IMR-90 (cell line): ENCODE results near the gene CCDC97. TPM values are rescaled to one million over a fixed set of nuclear protein-coding genes. Genes with fewer than 3 reads are reported as not detected.
A peak's percentile ranks its signal among the peaks of the same experiment; 100 is the strongest.

Experiments used
- ATAC-seq: fragments of 200-7000 bp; cut with Tn5 transposase; 2 replicates; pipeline ENCODE4 v1.9.1; 2020; ENCODE audit warnings: low read depth, mild to moderate bottlenecking, moderate library complexity
- BruUV-seq: library from RNA; stranded (reverse); fragments of 400-500 nt; replicated peaks from 2 replicates; lab custom pipeline; 2021; lab: Mats Ljungman, UMichigan
- CTCF ChIA-PET: fragments of 300-600 bp; formaldehyde crosslinking; extraction: SDS; loops from one replicate; lab custom pipeline; 2021; ENCODE audit warnings: antibody characterized with exemption; lab: Yijun Ruan, JAX
- POLR2A ChIA-PET: fragments of 300-600 bp; sonication (Branson Sonifier 250); formaldehyde crosslinking; loops from one replicate; lab custom pipeline; 2022; ENCODE audit warnings: antibody characterized with exemption; ENCODE audit not compliant: unreplicated experiment; lab: Charles Lee
- DNase-seq: peaks from one replicate; pipeline ENCODE4 v3.0.0; 2013
- H2AFZ ChIP-seq: replicated peaks from 2 replicates; pipeline ENCODE3; 2013; ENCODE audit warnings: low read length, mild to moderate bottlenecking; ENCODE audit not compliant: poor library complexity
- H2AK5ac ChIP-seq: 2 replicates; pipeline ENCODE4 v1.6.1; 2013; ENCODE audit warnings: low read depth, low read length, inconsistent platforms
- H2AK9ac ChIP-seq: replicated peaks from 2 replicates; pipeline ENCODE3; 2013; ENCODE audit warnings: mild to moderate bottlenecking, low read depth, low read length, moderate library complexity; ENCODE audit not compliant: poor library complexity
- H2BK120ac ChIP-seq: 2 replicates; pipeline ENCODE4 v1.6.1; 2013; ENCODE audit warnings: low read depth, low read length, inconsistent platforms
- H2BK15ac ChIP-seq: 3 replicates; pipeline ENCODE4 v1.6.1; 2013; ENCODE audit warnings: low read depth, low read length, inconsistent platforms
- H2BK20ac ChIP-seq: 2 replicates; pipeline ENCODE4 v1.6.1; 2013; ENCODE audit warnings: low read depth, mild to moderate bottlenecking, inconsistent platforms, low read length, moderate library complexity
- H2BK5ac ChIP-seq: 2 replicates; pipeline ENCODE4 v1.6.1; 2013; ENCODE audit warnings: mild to moderate bottlenecking, low read depth, low read length, inconsistent platforms; ENCODE audit not compliant: poor library complexity, severe bottlenecking
- H3K14ac ChIP-seq: replicated peaks from 2 replicates; pipeline ENCODE4 v1.6.1; 2013; ENCODE audit warnings: low read depth, low read length, inconsistent platforms
- H3K18ac ChIP-seq: 2 replicates; pipeline ENCODE4 v1.6.1; 2013; ENCODE audit warnings: low read depth, low read length, control low read depth
- H3K23ac ChIP-seq: 2 replicates; pipeline ENCODE4 v1.6.1; 2013; ENCODE audit warnings: low read depth, low read length, inconsistent platforms
- H3K27ac ChIP-seq: 2 replicates; pipeline ENCODE4 v1.5.1; 2013; ENCODE audit warnings: mild to moderate bottlenecking, control low read depth, low read length; ENCODE audit not compliant: insufficient read depth
- H3K27me3 ChIP-seq: 2 replicates; pipeline ENCODE4 v1.6.1; 2013; ENCODE audit warnings: low read length; ENCODE audit not compliant: control insufficient read depth, insufficient read depth
- H3K36me3 ChIP-seq: 2 replicates; pipeline ENCODE4 v1.6.1; 2013; ENCODE audit warnings: low read length, mixed read lengths; ENCODE audit not compliant: control insufficient read depth, insufficient read depth
- H3K4ac ChIP-seq: 2 replicates; pipeline ENCODE4 v1.6.1; 2013; ENCODE audit warnings: low read depth, low read length, inconsistent platforms
- H3K4me1 ChIP-seq: 2 replicates; pipeline ENCODE4 v1.6.1; 2013; ENCODE audit warnings: low read length, mixed read lengths; ENCODE audit not compliant: control insufficient read depth, insufficient read depth
- H3K4me2 ChIP-seq: 2 replicates; pipeline ENCODE4 v1.6.1; 2013; ENCODE audit warnings: low read depth, mild to moderate bottlenecking, control low read depth, low read length, moderate library complexity
- H3K4me3 ChIP-seq: 2 replicates; pipeline ENCODE4 v1.5.1; 2013; ENCODE audit warnings: low read depth, mild to moderate bottlenecking, control low read depth, low read length, moderate library complexity; ENCODE audit not compliant: insufficient read depth
- H3K56ac ChIP-seq: 2 replicates; pipeline ENCODE4 v1.6.1; 2013; ENCODE audit warnings: low read length, inconsistent platforms; ENCODE audit not compliant: insufficient read depth; ENCODE audit errors: extremely low read depth
- H3K79me1 ChIP-seq, 2 experiments: 2 replicates each; pipeline ENCODE4 v1.6.1; 2013; ENCODE audit warnings: low read length in 2 of 2, inconsistent platforms in 1 of 2, low read depth in 1 of 2
- H3K9ac ChIP-seq: 2 replicates; pipeline ENCODE4 v1.6.1; 2013; ENCODE audit warnings: low read depth, low read length, control low read depth
- H3K9me1 ChIP-seq: 2 replicates; pipeline ENCODE4 v1.6.1; 2013; ENCODE audit warnings: low read length, inconsistent platforms; ENCODE audit not compliant: insufficient read depth
- H3K9me3 ChIP-seq: 2 replicates; pipeline ENCODE4 v1.6.1; 2013; ENCODE audit warnings: low read length; ENCODE audit not compliant: control insufficient read depth, insufficient read depth
- H4K20me1 ChIP-seq: 2 replicates; pipeline ENCODE4 v1.6.1; 2013; ENCODE audit warnings: low read length, inconsistent platforms; ENCODE audit not compliant: insufficient read depth
- H4K5ac ChIP-seq: 2 replicates; pipeline ENCODE4 v1.6.1; 2013; ENCODE audit warnings: mild to moderate bottlenecking, low read depth, low read length, control low read depth
- H4K8ac ChIP-seq, 2 experiments: 2 replicates each; pipeline ENCODE4 v1.6.1; 2013; ENCODE audit warnings: low read depth in 2 of 2, low read length in 2 of 2, control low read depth in 1 of 2, inconsistent platforms in 1 of 2
- H4K91ac ChIP-seq: 2 replicates; pipeline ENCODE4 v1.6.1; 2013; ENCODE audit warnings: low read depth, low read length, inconsistent platforms; ENCODE audit not compliant: insufficient read depth
- CHD1 ChIP-seq: IDR thresholded peaks from 2 replicates; pipeline ENCODE4 v1.6.1; 2012; ENCODE audit warnings: low read depth, low read length, improper control_type of control experiment
- MAZ ChIP-seq: IDR thresholded peaks from 2 replicates; pipeline ENCODE4 v1.6.1; 2012; ENCODE audit warnings: low read depth, mild to moderate bottlenecking, low read length, improper control_type of control experiment, moderate library complexity, borderline replicate concordance
- MXI1 ChIP-seq: IDR thresholded peaks from 2 replicates; pipeline ENCODE4 v1.6.1; 2012; ENCODE audit warnings: low read depth, mild to moderate bottlenecking, low read length, moderate library complexity, borderline replicate concordance
- POLR2A ChIP-seq: IDR thresholded peaks from 2 replicates; pipeline ENCODE4 v1.6.1; 2012; ENCODE audit warnings: mild to moderate bottlenecking, low read depth, low read length
- RCOR1 ChIP-seq: IDR thresholded peaks from 2 replicates; pipeline ENCODE4 v1.6.1; 2012; ENCODE audit warnings: mild to moderate bottlenecking, low read length, improper control_type of control experiment; ENCODE audit not compliant: insufficient replicate concordance
- USF2 ChIP-seq: fragments of 150-350 bp; IDR thresholded peaks from 2 replicates; pipeline ENCODE4 v1.6.1; 2017; ENCODE audit warnings: mild to moderate bottlenecking, antibody characterized with exemption, low read length, low read depth
- WGBS, 2 experiments: methylation state at CpG; one replicate each; pipeline versions ENCODE4 v1.1.5 to v1.1.7; 2013; ENCODE audit warnings: missing lambda C conversion rate in 2 of 2; ENCODE audit not compliant: insufficient read length in 1 of 2; ENCODE audit errors: extremely low coverage in 2 of 2; 5-methylcytosine and 5-hydroxymethylcytosine counted together
- dilution Hi-C: fragments of 300-500 bp; cut with HindIII; formaldehyde crosslinking; loops from one replicate; pipeline ENCODE4 v1.14.3; 2018; ENCODE audit warnings: low sequenced_read_pairs; ENCODE audit not compliant: unreplicated experiment
- in situ Hi-C: fragments of 300-500 bp; cut with MboI; formaldehyde crosslinking; loops from 3 replicates; pipeline ENCODE4 v1.14.3; 2019; ENCODE audit warnings: low sequenced_read_pairs, inconsistent platforms, mixed read lengths
- intact Hi-C: fragments of 100-400 bp; cut with micrococcal nuclease; formaldehyde crosslinking; loops from 2 replicates; pipeline ENCODE4 v1.10.0; 2022
- polyA plus RNA-seq, 3 experiments: library from polyadenylated mRNA; depleted of rRNA; stranded (reverse); fragments of >200 nt; gene quantifications; 2 replicates each; pipeline ENCODE4 v1.2.3, GENCODE V29; 2012; ENCODE audit warnings: low replicate concordance in 1 of 3
- total RNA-seq: library from RNA; depleted of rRNA; stranded (reverse); fragments of >200 nt; gene quantifications from 2 replicates; pipeline ENCODE4 v1.2.3, GENCODE V29; 2012

Gene CCDC97
- total and polyA plus RNA-seq, 2 of the 4 experiments (the other 2 are of a cell fraction): 4.1 to 11.0 TPM

- Histone ChIP-seq H2BK15ac (peak within 1 kb of the TSS; percentile 86), H2AK5ac (peak within 1 kb of the TSS; percentile 95), H4K5ac (peak within 1 kb of the TSS; percentile 97), H3K4me2 (peak within 1 kb of the TSS; percentile 94), H2AFZ (peak within 1 kb of the TSS; percentile 98), H2BK120ac (peak within 1 kb of the TSS; percentile 91), H3K36me3 (no peaks in the 10 kb centered on the region), H3K14ac (peak within 1 kb of the TSS; percentile 98), H4K91ac (peak within 1 kb of the TSS; percentile 98), H3K9ac (peak within 1 kb of the TSS; percentile 90), H3K4me3 (peak within 1 kb of the TSS; percentile 67), H3K4me1 (peaks cover 15% of the 10 kb centered on the region), H3K23ac (peak within 1 kb of the TSS; percentile 94), H3K27ac (peak within 1 kb of the TSS; percentile 93), H3K27me3 (no peaks in the 10 kb centered on the region), H3K18ac (peak within 1 kb of the TSS; percentile 93), H2BK20ac (peak within 1 kb of the TSS; percentile 75), H2AK9ac (peak within 1 kb of the TSS; percentile 97), H3K9me1 (peaks cover 13% of the 10 kb centered on the region), H2BK5ac (peak within 1 kb of the TSS; percentile 97), H3K79me1 (peaks cover 25 to 50% of the 10 kb centered on the region in 2 experiments), H4K20me1 (no peaks in the 10 kb centered on the region), H3K4ac (peak within 1 kb of the TSS; percentile 97), H3K9me3 (no peaks in the 10 kb centered on the region), H4K8ac (peak within 1 kb of the TSS; percentile 97 to 100), H3K56ac (peak within 1 kb of the TSS; percentile 95)
- 0% methylated on average over 10 of the region's 56 CpGs; no CpG with 5 or more reads in 1 of the 2 experiments for WGBS, 2 experiments
- CTCF ChIA-PET: interaction anchor here (0.5 to 1.2 kb wide), 4 partner anchors 8 to 565 kb away, joined by 3 to 7 read pairs (median 4); partner anchors contain the start of genes EGLN2 and TGFB1
- ATAC-seq (peak; percentile 94), DNase-seq (peak; percentile 98)
- POLR2A ChIA-PET: interaction anchor here (0.6 to 1.3 kb wide), 3 partner anchors 11 to 760 kb away, joined by 4 to 5 read pairs (median 4); no protein-coding TSS in a partner anchor
- intact Hi-C loops: no loop called here
- dilution Hi-C loops: no loop called here
- BruUV-seq: TSS peak; percentile 70
- in situ Hi-C loops: no loop called here
- TF ChIP-seq MAZ: peak; percentile 64; the same call in 1 of the 2 replicates
- peak; percentile 91 for TF ChIP-seq POLR2A
- TF ChIP-seq MXI1: peak; percentile 36; the same call in 1 of the 2 replicates
- TF ChIP-seq CHD1: no peak
- TF ChIP-seq RCOR1: no peak
- TF ChIP-seq USF2: peak; percentile 25; the same call in 1 of the 2 replicates
These were observed 54.0 kb downstream of the CCDC97 start, which contains the start of gene B9D2 for GRCh38 chr19:41363753-41364523. B9D2 (minus strand) TSS chr19:41364149; CDS start chr19:41363519, 630 bp downstream.
